GM12892 (cell line): Measurements from ENCODE around the gene P2RY11.

Experiments used
- POLR2A ChIP-seq: IDR thresholded peaks from 2 replicates; pipeline ENCODE4 v1.6.1; 2011; ENCODE audit warnings: low read depth, low read length, control low read depth
- POLR2AphosphoS5 ChIP-seq: IDR thresholded peaks from 2 replicates; pipeline ENCODE4 v1.6.1; 2011; ENCODE audit warnings: low read depth, low read length, control low read depth

DNA sequence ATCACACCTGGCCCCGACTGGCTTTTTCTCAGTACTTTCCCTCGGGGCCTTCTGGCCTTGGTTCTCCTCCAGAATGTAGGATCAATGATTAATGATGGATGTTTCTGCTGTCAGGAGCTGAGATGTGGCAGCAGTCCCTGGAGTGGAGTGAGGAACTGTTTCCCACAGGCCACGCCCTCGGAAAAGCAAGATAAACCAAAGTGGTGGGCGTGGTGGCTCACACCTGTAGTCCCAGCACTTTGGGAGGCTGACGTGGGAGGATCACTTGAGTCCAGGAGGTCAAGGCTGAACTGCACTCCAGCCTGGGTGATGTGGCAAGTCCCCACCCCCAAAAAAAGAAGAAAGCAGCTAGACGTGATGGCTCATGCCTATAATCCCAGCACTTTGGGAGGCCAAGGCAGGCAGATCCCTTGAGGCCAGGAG lies 32.5 kb upstream of the P2RY11 start:
- TF ChIP-seq POLR2A (no peak), POLR2AphosphoS5 (no peak)
